Fibroblast of the aortic adventitia (primary cell): ENCODE results near the gene ENKD1. TPM values are rescaled to one million over a fixed set of nuclear protein-coding genes. Genes with fewer than 3 reads are reported as not detected.

ENCODE experiments used
- DNase-seq: peaks from one replicate; pipeline ENCODE4 v3.0.0-alpha.2; 2010; ENCODE audit warnings: low read depth
- H3K4me3 ChIP-seq: 2 replicates; pipeline ENCODE4 v1.5.1; 2011; ENCODE audit warnings: low read depth, mild to moderate bottlenecking, control low read depth, low read length, moderate library complexity
- total RNA-seq: library from RNA; depleted of rRNA; stranded (reverse); fragments of >200 nt; gene quantifications from 2 replicates; pipeline ENCODE4 v1.2.3, GENCODE V29; 2012; ENCODE audit warnings: low replicate concordance
- TF ChIP-seq, protein P1 (sequence below): IDR thresholded peaks from 2 replicates; pipeline ENCODE4 v1.5.1; 2011; ENCODE audit warnings: mild to moderate bottlenecking, low read length, control low read depth, inconsistent platforms; ENCODE audit not compliant: insufficient read depth

The ENKD1 gene
- total RNA-seq, 1 donor, result 14.1 TPM

- TF ChIP-seq, protein P1, sequence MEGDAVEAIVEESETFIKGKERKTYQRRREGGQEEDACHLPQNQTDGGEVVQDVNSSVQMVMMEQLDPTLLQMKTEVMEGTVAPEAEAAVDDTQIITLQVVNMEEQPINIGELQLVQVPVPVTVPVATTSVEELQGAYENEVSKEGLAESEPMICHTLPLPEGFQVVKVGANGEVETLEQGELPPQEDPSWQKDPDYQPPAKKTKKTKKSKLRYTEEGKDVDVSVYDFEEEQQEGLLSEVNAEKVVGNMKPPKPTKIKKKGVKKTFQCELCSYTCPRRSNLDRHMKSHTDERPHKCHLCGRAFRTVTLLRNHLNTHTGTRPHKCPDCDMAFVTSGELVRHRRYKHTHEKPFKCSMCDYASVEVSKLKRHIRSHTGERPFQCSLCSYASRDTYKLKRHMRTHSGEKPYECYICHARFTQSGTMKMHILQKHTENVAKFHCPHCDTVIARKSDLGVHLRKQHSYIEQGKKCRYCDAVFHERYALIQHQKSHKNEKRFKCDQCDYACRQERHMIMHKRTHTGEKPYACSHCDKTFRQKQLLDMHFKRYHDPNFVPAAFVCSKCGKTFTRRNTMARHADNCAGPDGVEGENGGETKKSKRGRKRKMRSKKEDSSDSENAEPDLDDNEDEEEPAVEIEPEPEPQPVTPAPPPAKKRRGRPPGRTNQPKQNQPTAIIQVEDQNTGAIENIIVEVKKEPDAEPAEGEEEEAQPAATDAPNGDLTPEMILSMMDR, result no peak
- DNase-seq, result no peak
- no peak overlapping the region for H3K4me3 ChIP-seq
These were observed 13.7 kb upstream of the ENKD1 start for GRCh38 chr16:67679935-67680897.

DNA sequence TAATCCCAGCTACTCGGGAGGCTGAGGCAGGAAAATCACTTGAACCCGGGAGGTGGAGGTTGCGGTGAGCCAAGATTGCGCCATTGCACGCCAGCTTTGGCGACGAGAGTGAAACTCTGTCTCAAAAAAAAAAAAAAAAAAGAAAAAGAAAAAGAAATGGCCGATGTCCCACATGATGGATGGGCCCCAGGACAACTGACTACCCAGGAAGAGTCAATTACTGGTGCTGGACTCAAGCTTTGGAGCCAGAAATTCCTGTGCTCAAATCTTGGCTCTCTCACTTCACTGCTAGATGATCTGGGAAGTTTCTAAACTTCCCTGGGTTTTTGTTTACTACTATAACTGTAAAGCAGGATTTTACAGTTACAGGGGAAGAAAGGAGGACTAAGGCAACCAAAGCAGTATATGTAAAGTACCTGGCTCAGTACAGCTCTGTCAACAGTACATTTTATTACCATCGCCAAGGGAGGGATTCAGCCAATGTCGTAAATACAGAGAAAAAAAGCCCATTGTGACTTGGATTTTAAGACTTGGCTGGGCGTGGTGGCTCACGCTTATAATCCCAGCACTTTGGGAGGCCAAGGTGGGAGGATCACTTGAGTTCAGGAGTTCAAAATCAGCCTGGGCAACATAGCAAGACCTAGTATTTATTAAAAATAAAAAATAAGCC, 11.9 kb upstream of the ENKD1 start:
- no peak for DNase-seq
- no peak overlapping the region for H3K4me3 ChIP-seq
- TF ChIP-seq, protein P1, result no peak

DNA sequence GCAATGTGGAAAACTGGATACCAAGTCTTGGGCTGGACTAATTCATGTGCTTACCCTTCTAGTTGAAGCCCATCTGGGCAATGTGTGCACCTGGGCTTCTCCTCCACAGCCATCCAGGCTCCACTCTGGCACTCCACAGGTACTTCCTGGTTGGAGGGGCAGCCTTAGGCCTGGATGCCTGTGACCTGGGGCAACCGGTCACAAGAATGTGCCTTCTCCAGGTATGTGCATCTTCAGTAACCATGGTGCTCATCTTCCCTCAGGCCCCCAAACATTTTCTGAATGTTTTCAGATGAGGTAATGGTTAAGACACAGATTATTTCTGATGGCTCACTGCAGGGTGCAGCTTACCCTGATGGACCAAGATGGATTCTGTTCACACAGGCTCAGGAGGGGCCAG, 11.2 kb upstream of the ENKD1 start:
- DNase-seq, result no peak
- H3K4me3 ChIP-seq, result no peak overlapping the region
- TF ChIP-seq, protein P1, result no peak

DNA sequence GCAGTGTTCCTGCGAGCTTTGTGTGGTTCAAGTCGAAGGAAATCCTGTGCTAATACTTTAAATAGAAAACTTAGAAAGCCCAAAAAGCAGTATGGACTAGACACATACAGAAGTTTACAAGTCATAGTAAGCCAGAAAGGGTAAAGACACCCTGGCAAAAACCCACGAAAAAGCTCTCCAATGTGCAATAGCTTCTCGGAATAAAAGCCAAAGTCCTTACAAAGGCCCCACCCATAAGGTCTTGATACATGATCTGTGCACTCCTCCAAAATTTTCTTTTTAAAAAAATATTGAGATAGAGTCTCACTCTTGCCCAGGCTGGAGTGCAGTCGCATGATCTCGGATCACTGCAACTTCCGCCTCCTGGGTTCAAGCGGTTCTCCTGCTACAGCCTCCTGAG, 10.4 kb upstream of the ENKD1 start:
- TF ChIP-seq, protein P1, result no peak
- DNase-seq, result no peak
- no peak overlapping the region for H3K4me3 ChIP-seq

- H3K4me3 ChIP-seq, result no peak overlapping the region
- DNase-seq, result no peak
- TF ChIP-seq, protein P1, result no peak
These were observed 10.0 kb upstream of the ENKD1 start for GRCh38 chr16:67676516-67676915.

- no peak for DNase-seq
- TF ChIP-seq, protein P1, result no peak
- no peak overlapping the region for H3K4me3 ChIP-seq
These were observed 9.4 kb upstream of the ENKD1 start for GRCh38 chr16:67675999-67676398.
